ENCODE results near the gene PROM2.

PROM2 gene, protein sequence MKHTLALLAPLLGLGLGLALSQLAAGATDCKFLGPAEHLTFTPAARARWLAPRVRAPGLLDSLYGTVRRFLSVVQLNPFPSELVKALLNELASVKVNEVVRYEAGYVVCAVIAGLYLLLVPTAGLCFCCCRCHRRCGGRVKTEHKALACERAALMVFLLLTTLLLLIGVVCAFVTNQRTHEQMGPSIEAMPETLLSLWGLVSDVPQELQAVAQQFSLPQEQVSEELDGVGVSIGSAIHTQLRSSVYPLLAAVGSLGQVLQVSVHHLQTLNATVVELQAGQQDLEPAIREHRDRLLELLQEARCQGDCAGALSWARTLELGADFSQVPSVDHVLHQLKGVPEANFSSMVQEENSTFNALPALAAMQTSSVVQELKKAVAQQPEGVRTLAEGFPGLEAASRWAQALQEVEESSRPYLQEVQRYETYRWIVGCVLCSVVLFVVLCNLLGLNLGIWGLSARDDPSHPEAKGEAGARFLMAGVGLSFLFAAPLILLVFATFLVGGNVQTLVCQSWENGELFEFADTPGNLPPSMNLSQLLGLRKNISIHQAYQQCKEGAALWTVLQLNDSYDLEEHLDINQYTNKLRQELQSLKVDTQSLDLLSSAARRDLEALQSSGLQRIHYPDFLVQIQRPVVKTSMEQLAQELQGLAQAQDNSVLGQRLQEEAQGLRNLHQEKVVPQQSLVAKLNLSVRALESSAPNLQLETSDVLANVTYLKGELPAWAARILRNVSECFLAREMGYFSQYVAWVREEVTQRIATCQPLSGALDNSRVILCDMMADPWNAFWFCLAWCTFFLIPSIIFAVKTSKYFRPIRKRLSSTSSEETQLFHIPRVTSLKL

DNA sequence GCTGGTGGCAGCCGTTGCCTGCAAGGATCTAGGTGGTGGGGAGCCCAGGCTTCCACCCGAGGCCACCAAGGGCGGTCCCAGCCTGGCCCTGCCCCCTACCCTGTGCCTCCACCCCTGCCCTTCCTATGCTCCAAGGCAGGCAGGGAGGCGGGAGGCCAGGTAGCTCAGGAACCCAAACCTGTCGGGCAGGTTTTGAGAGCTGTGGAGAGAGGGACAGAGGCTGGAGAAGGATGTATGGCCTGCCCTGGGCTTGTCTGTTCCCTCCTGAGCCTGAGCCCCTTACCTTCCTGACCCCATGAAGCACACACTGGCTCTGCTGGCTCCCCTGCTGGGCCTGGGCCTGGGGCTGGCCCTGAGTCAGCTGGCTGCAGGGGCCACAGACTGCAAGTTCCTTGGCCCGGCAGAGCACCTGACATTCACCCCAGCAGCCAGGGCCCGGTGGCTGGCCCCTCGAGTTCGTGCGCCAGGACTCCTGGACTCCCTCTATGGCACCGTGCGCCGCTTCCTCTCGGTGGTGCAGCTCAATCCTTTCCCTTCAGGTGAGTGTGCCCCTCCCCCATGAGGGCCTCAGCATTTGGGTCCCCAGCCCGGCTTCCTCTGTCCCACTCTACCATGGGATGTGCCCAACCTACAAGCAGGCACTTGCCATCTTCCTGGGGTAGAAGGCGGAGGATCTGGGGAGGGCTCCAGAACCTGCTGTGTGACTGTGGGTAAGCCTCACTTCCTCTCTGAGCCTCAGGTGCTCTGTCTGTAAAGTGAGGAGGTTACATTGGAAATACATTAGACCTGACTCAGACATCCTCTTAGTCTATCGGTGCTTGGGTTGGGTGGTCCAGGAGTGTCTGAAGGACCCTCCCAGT lies at the start of gene PROM2:
Gene PROM2 (plus strand): TSS at position 159 of the 860 bp plus-strand sequence. CDS start 137 bp downstream, at position 296.
- TF ChIP-seq, protein P1, sequence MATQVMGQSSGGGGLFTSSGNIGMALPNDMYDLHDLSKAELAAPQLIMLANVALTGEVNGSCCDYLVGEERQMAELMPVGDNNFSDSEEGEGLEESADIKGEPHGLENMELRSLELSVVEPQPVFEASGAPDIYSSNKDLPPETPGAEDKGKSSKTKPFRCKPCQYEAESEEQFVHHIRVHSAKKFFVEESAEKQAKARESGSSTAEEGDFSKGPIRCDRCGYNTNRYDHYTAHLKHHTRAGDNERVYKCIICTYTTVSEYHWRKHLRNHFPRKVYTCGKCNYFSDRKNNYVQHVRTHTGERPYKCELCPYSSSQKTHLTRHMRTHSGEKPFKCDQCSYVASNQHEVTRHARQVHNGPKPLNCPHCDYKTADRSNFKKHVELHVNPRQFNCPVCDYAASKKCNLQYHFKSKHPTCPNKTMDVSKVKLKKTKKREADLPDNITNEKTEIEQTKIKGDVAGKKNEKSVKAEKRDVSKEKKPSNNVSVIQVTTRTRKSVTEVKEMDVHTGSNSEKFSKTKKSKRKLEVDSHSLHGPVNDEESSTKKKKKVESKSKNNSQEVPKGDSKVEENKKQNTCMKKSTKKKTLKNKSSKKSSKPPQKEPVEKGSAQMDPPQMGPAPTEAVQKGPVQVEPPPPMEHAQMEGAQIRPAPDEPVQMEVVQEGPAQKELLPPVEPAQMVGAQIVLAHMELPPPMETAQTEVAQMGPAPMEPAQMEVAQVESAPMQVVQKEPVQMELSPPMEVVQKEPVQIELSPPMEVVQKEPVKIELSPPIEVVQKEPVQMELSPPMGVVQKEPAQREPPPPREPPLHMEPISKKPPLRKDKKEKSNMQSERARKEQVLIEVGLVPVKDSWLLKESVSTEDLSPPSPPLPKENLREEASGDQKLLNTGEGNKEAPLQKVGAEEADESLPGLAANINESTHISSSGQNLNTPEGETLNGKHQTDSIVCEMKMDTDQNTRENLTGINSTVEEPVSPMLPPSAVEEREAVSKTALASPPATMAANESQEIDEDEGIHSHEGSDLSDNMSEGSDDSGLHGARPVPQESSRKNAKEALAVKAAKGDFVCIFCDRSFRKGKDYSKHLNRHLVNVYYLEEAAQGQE (IDR thresholded peaks at IDR 0.05; ENCODE audit: low read depth) = no peak
- TF ChIP-seq, protein P2, sequence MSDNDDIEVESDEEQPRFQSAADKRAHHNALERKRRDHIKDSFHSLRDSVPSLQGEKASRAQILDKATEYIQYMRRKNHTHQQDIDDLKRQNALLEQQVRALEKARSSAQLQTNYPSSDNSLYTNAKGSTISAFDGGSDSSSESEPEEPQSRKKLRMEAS (IDR thresholded peaks at IDR 0.05) = peak; percentile 54; the same call in 1 of the 2 replicates
- TF ChIP-seq RAD21 (IDR thresholded peaks at IDR 0.05; ENCODE audit: low read depth) (peak; percentile 8; the same call in 1 of the 2 replicates), ZBTB7A (IDR thresholded peaks at IDR 0.05; ENCODE audit: low read depth) (0 out of 2 replicates have a peak, but pooled peaks have one; percentile 5), CREB1 (IDR thresholded peaks at IDR 0.05; ENCODE audit: low read depth) (no peak), EP300 (IDR thresholded peaks at IDR 0.05; ENCODE audit: borderline replicate concordance) (peak; percentile 48; the same call in 1 of the 2 replicates), TCF12 (IDR thresholded peaks at IDR 0.05; ENCODE audit: low read depth) (peak; percentile 40; the same call in 1 of the 2 replicates), TEAD4 (IDR thresholded peaks at IDR 0.05) (peak; percentile 46)

DNA sequence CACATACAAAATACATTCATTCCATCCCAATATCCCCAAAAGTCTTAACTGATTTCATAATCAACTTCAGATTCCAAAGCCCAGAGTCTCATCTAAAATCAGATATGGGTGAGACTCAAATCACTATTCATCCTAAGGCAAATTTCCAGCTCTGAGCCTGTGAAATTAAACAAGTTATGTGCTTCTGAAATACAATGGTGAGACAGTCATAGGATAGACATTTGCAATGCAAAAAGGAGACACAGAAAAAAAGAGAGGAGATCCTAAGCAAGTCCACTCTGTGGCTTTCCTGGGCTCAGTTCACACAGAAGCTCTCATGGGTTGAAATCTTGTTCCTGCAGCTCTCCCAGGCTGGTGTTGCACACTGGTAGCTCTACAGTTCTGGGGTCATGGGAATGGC lies 48.6 kb upstream of the PROM2 start:
- no peak for TF ChIP-seq TAF1 (IDR thresholded peaks at IDR 0.05; ENCODE audit: low read depth)
- no peak for TF ChIP-seq RAD21 (IDR thresholded peaks at IDR 0.05; ENCODE audit: low read depth)
- no peak for TF ChIP-seq CREB1 (IDR thresholded peaks at IDR 0.05; ENCODE audit: low read depth)
- TF ChIP-seq, protein P2 (IDR thresholded peaks at IDR 0.05) = no peak
- no peak for TF ChIP-seq EP300 (IDR thresholded peaks at IDR 0.05; ENCODE audit: borderline replicate concordance)
- TF ChIP-seq NFIC (IDR thresholded peaks at IDR 0.05) = no peak
- no peak for TF ChIP-seq TCF12 (IDR thresholded peaks at IDR 0.05; ENCODE audit: low read depth)
- no peak for TF ChIP-seq FOXM1 (IDR thresholded peaks at IDR 0.05; ENCODE audit: borderline replicate concordance, low read depth)
- no peak for TF ChIP-seq TEAD4 (IDR thresholded peaks at IDR 0.05)
- no peak for TF ChIP-seq YY1 (IDR thresholded peaks at IDR 0.05; ENCODE audit: low read depth)
- TF ChIP-seq EGR1 (IDR thresholded peaks at IDR 0.05) = no peak

DNA sequence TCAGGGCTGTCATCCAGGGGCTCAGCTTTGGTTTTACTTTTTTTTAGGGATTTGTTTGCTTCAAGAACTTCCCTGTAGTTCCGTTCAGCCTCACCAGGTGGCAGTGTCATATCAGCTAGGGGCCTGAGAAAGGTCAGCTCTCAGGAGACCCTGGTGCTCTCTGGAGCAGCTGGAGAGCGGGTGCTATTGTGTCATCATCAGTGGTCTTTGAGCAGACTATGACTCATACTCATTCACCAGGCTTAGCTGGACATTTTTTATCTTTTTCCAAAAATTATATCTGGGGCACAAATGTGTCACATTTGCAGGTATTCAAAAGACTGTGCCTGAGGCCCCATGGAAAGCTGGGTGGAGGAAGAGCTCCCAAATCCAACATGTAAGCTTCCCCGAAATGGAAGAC lies 42.5 kb upstream of the PROM2 start:
- TF ChIP-seq FOXM1 (IDR thresholded peaks at IDR 0.05; ENCODE audit: borderline replicate concordance, low read depth) (no peak), RAD21 (IDR thresholded peaks at IDR 0.05; ENCODE audit: low read depth) (peak; percentile 99), ZBTB7A (IDR thresholded peaks at IDR 0.05; ENCODE audit: low read depth) (no peak)

DNA sequence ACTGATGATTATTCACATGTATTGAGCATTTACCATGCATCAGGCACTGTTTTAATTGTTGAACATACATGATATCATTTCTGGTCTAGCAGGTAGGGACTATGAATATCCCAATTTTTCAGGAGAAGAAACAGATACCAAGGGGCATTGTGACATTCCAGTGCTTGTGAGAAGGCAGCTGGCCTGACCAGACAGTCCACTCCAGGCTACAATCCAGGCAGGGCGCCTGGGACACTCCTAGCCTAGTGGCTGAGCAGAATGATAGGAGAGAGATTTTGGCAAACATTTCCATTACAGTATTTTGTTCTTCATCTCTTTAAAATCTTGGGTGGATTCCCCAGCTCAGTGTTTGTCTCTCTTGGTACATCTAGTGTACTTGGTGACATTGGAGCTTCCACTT lies 42.0 kb upstream of the PROM2 start:
- TF ChIP-seq NFIC (IDR thresholded peaks at IDR 0.05) (no peak), EGR1 (IDR thresholded peaks at IDR 0.05) (no peak), ZBTB7A (IDR thresholded peaks at IDR 0.05; ENCODE audit: low read depth) (no peak), TCF12 (IDR thresholded peaks at IDR 0.05; ENCODE audit: low read depth) (no peak), CREB1 (IDR thresholded peaks at IDR 0.05; ENCODE audit: low read depth) (no peak), RAD21 (IDR thresholded peaks at IDR 0.05; ENCODE audit: low read depth) (no peak), TAF1 (IDR thresholded peaks at IDR 0.05; ENCODE audit: low read depth) (no peak), FOXM1 (IDR thresholded peaks at IDR 0.05; ENCODE audit: borderline replicate concordance, low read depth) (no peak), CEBPB (IDR thresholded peaks at IDR 0.05) (no peak), EP300 (IDR thresholded peaks at IDR 0.05; ENCODE audit: borderline replicate concordance) (no peak), TEAD4 (IDR thresholded peaks at IDR 0.05) (no peak), YY1 (IDR thresholded peaks at IDR 0.05; ENCODE audit: low read depth) (no peak)
- TF ChIP-seq, protein P1 (IDR thresholded peaks at IDR 0.05; ENCODE audit: low read depth) = no peak
- TF ChIP-seq, protein P3, sequence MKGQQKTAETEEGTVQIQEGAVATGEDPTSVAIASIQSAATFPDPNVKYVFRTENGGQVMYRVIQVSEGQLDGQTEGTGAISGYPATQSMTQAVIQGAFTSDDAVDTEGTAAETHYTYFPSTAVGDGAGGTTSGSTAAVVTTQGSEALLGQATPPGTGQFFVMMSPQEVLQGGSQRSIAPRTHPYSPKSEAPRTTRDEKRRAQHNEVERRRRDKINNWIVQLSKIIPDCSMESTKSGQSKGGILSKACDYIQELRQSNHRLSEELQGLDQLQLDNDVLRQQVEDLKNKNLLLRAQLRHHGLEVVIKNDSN (IDR thresholded peaks at IDR 0.05) = no peak
- TF ChIP-seq, protein P2 (IDR thresholded peaks at IDR 0.05) = no peak
